Trophoblast cell (in vitro differentiated cells and primary cell): Measurements from ENCODE around the gene CST4.
"Not testable (repeated sequence)": the region's sequence is repeated elsewhere in the genome, so short reads cannot be mapped to it uniquely, and the experiment has no call there.

ENCODE experiments used
- DNase-seq, 2 donors: peaks; one replicate each; pipeline ENCODE4 v3.0.0-alpha.2; 2016
- H2AFZ ChIP-seq: 2 replicates; pipeline ENCODE4 v1.6.1; 2013; ENCODE audit warnings: low read length, moderate library complexity, mild to moderate bottlenecking; ENCODE audit not compliant: insufficient read depth, poor library complexity
- H2AK5ac ChIP-seq: 2 replicates; pipeline ENCODE4 v1.6.1; 2013; ENCODE audit warnings: mild to moderate bottlenecking, low read length
- H2BK120ac ChIP-seq: 2 replicates; pipeline ENCODE4 v1.6.1; 2013; ENCODE audit warnings: low read length, mild to moderate bottlenecking, moderate library complexity; ENCODE audit not compliant: insufficient read depth, poor library complexity
- H2BK12ac ChIP-seq: 2 replicates; pipeline ENCODE4 v1.6.1; 2013; ENCODE audit warnings: mild to moderate bottlenecking, low read length, moderate library complexity
- H2BK5ac ChIP-seq: 2 replicates; pipeline ENCODE4 v1.6.1; 2013; ENCODE audit warnings: low read length, low read depth, moderate library complexity, mild to moderate bottlenecking; ENCODE audit not compliant: poor library complexity
- H3K14ac ChIP-seq: 2 replicates; pipeline ENCODE4 v1.6.1; 2013; ENCODE audit warnings: mild to moderate bottlenecking, low read length
- H3K18ac ChIP-seq: 2 replicates; pipeline ENCODE4 v1.6.1; 2013; ENCODE audit warnings: mild to moderate bottlenecking, low read length
- H3K23ac ChIP-seq: 2 replicates; pipeline ENCODE4 v1.6.1; 2013; ENCODE audit warnings: low read length
- H3K27ac ChIP-seq: 2 replicates; pipeline ENCODE4 v1.5.1; 2013; ENCODE audit warnings: low read depth, mild to moderate bottlenecking, inconsistent platforms, low read length, moderate library complexity
- H3K27me3 ChIP-seq: 2 replicates; pipeline ENCODE4 v1.6.1; 2013; ENCODE audit warnings: inconsistent platforms, mild to moderate bottlenecking, low read length, moderate library complexity; ENCODE audit not compliant: insufficient read depth
- H3K36me3 ChIP-seq, 2 experiments: 1 replicate in 1 of 2; 2 replicates in 1 of 2; pipeline ENCODE4 v1.6.1; 2013; ENCODE audit warnings: low read length in 2 of 2, mild to moderate bottlenecking in 2 of 2, moderate library complexity in 1 of 2; ENCODE audit not compliant: insufficient read depth in 2 of 2, control insufficient read depth in 1 of 2
- H3K4ac ChIP-seq: 2 replicates; pipeline ENCODE4 v1.6.1; 2013; ENCODE audit warnings: low read depth, mild to moderate bottlenecking, low read length, moderate library complexity
- H3K4me1 ChIP-seq, 2 experiments: 1 replicate in 1 of 2; 2 replicates in 1 of 2; pipeline ENCODE4 v1.6.1; 2013; ENCODE audit warnings: low read length in 2 of 2, mild to moderate bottlenecking in 2 of 2, moderate library complexity in 1 of 2; ENCODE audit not compliant: insufficient read depth in 2 of 2, control insufficient read depth in 1 of 2
- H3K4me2 ChIP-seq: 2 replicates; pipeline ENCODE4 v1.6.1; 2013; ENCODE audit warnings: inconsistent platforms, mild to moderate bottlenecking, low read length, moderate library complexity
- H3K4me3 ChIP-seq: 2 replicates; pipeline ENCODE4 v1.5.1; 2013; ENCODE audit warnings: mild to moderate bottlenecking, low read depth, low read length, inconsistent platforms
- H3K79me1 ChIP-seq: one replicate; pipeline ENCODE4 v1.6.1; 2013; ENCODE audit warnings: low read length
- H3K79me2 ChIP-seq: 2 replicates; pipeline ENCODE4 v1.6.1; 2013; ENCODE audit warnings: low read length, mild to moderate bottlenecking; ENCODE audit not compliant: control insufficient read depth, insufficient read depth, poor library complexity
- H3K9ac ChIP-seq: 2 replicates; pipeline ENCODE4 v1.6.1; 2013; ENCODE audit warnings: mild to moderate bottlenecking, low read length
- H3K9me3 ChIP-seq: 2 replicates; pipeline ENCODE4 v1.6.1; 2013; ENCODE audit warnings: low read depth, mild to moderate bottlenecking, control low read depth, inconsistent platforms, low read length; ENCODE audit not compliant: insufficient read depth
- H4K12ac ChIP-seq: 2 replicates; pipeline ENCODE4 v1.6.1; 2013; ENCODE audit warnings: low read depth, mild to moderate bottlenecking, low read length, moderate library complexity
- H4K8ac ChIP-seq: 2 replicates; pipeline ENCODE4 v1.6.1; 2013; ENCODE audit warnings: low read depth, mild to moderate bottlenecking, low read length, moderate library complexity
- H4K91ac ChIP-seq: one replicate; pipeline ENCODE4 v1.6.1; 2013; ENCODE audit warnings: low read depth, mild to moderate bottlenecking, low read length, moderate library complexity
- WGBS: extraction: QIAGEN DNeasy Blood & Tissue Kit; methylation state at CpG from one replicate; pipeline ENCODE4 v1.1.7; 2013; ENCODE audit warnings: missing lambda C conversion rate; ENCODE audit not compliant: insufficient read length, insufficient coverage; ENCODE audit errors: extremely low coverage; 5-methylcytosine and 5-hydroxymethylcytosine counted together

Gene CST4

GRCh38 chr20:23721962-23722361 is 33.1 kb upstream of the CST4 start:
- Histone ChIP-seq H3K4ac (no peak overlapping the region), H3K4me1 (no peaks in the 10 kb centered on the region), H3K27me3 (no peaks in the 10 kb centered on the region), H2AK5ac (no peak overlapping the region), H3K14ac (no peak overlapping the region), H4K8ac (no peak overlapping the region), H3K79me2 (no peaks in the 10 kb centered on the region), H3K4me2 (no peak overlapping the region), H4K91ac (no peak overlapping the region), H3K27ac (no peak overlapping the region), H3K36me3 (no peaks in the 10 kb centered on the region), H2AFZ (no peak overlapping the region), H4K12ac (no peak overlapping the region), H2BK12ac (no peak overlapping the region), H3K79me1 (no peaks in the 10 kb centered on the region), H3K23ac (no peak overlapping the region), H3K9me3 (peaks cover 3% of the 10 kb centered on the region), H3K4me3 (no peak overlapping the region), H2BK120ac (no peak overlapping the region), H2BK5ac (no peak overlapping the region), H3K18ac (no peak overlapping the region), H3K9ac (no peak overlapping the region)
- WGBS = no CpG with 5 or more reads among the region's 1 CpG
- no peak for DNase-seq

- not testable (repeated sequence) for H3K36me3 ChIP-seq, H3K4me3 ChIP-seq, H3K9me3 ChIP-seq, H3K4ac ChIP-seq, H3K27me3 ChIP-seq, H3K4me2 ChIP-seq, H2BK120ac ChIP-seq, H3K18ac ChIP-seq, H2AFZ ChIP-seq, H3K4me1 ChIP-seq, H4K12ac ChIP-seq, H3K14ac ChIP-seq, H3K27ac ChIP-seq, H3K9ac ChIP-seq, H2AK5ac ChIP-seq, H3K79me2 ChIP-seq, H2BK5ac ChIP-seq, H3K23ac ChIP-seq, H4K8ac ChIP-seq, H3K79me1 ChIP-seq, H4K91ac ChIP-seq, H2BK12ac ChIP-seq
- peak in 1 of 2 donors; percentile 25 for DNase-seq
- no CpG with 5 or more reads among the region's 9 CpGs for WGBS
Observed at GRCh38 chr20:23719351-23719750, 30.5 kb upstream of the CST4 start.

- not testable (repeated sequence) for H3K27me3 ChIP-seq, H3K4ac ChIP-seq, H4K91ac ChIP-seq, H3K4me2 ChIP-seq, H4K8ac ChIP-seq, H2BK12ac ChIP-seq, H3K27ac ChIP-seq, H2BK5ac ChIP-seq, DNase-seq, H2BK120ac ChIP-seq, H2AK5ac ChIP-seq, H3K9me3 ChIP-seq, H3K14ac ChIP-seq, H3K79me1 ChIP-seq, H2AFZ ChIP-seq, H3K4me1 ChIP-seq, H3K79me2 ChIP-seq, H3K36me3 ChIP-seq, H3K4me3 ChIP-seq, H4K12ac ChIP-seq, H3K9ac ChIP-seq, H3K18ac ChIP-seq, H3K23ac ChIP-seq
Observed at GRCh38 chr20:23711778-23712177, 22.9 kb upstream of the CST4 start.

- Histone ChIP-seq H3K9ac (no peak overlapping the region), H3K4ac (no peak overlapping the region), H2BK5ac (no peak overlapping the region), H4K12ac (no peak overlapping the region), H3K79me1 (no peaks in the 10 kb centered on the region), H3K4me2 (no peak overlapping the region), H3K14ac (no peak overlapping the region), H2AFZ (no peak overlapping the region), H3K27ac (no peak overlapping the region), H3K18ac (no peak overlapping the region), H3K4me3 (no peak overlapping the region), H3K4me1 (no peaks in the 10 kb centered on the region), H3K23ac (no peak overlapping the region), H4K8ac (no peak overlapping the region), H2BK12ac (no peak overlapping the region), H3K36me3 (no peaks in the 10 kb centered on the region), H3K27me3 (no peaks in the 10 kb centered on the region), H3K9me3 (peaks cover 6% of the 10 kb centered on the region), H3K79me2 (no peaks in the 10 kb centered on the region), H2BK120ac (no peak overlapping the region), H4K91ac (no peak overlapping the region), H2AK5ac (no peak overlapping the region)
- WGBS = no CpG with 5 or more reads among the region's 4 CpGs
- no peak for DNase-seq
Observed at GRCh38 chr20:23710771-23711170, 21.9 kb upstream of the CST4 start.

GRCh38 chr20:23705895-23706294 is 17.1 kb upstream of the CST4 start:
- peaks cover 3% of the 10 kb centered on the region for H3K9me3 ChIP-seq
- no peaks in the 10 kb centered on the region for H3K79me1 ChIP-seq
- no peak overlapping the region for H2AK5ac ChIP-seq
- no peak overlapping the region for H3K4me2 ChIP-seq
- no peak overlapping the region for H2BK120ac ChIP-seq
- H4K91ac ChIP-seq = no peak overlapping the region
- H3K4me1 ChIP-seq = no peaks in the 10 kb centered on the region
- no peaks in the 10 kb centered on the region for H3K79me2 ChIP-seq
- no peak overlapping the region for H4K8ac ChIP-seq
- H4K12ac ChIP-seq = no peak overlapping the region
- no peak overlapping the region for H3K23ac ChIP-seq
- H2AFZ ChIP-seq = no peak overlapping the region
- no peak overlapping the region for H2BK12ac ChIP-seq
- no CpG with 5 or more reads among the region's 1 CpG for whole genome bisulfite sequencing
- H3K27ac ChIP-seq = no peak overlapping the region
- H3K18ac ChIP-seq = no peak overlapping the region
- H3K4me3 ChIP-seq = no peak overlapping the region
- H3K9ac ChIP-seq = no peak overlapping the region
- no peak overlapping the region for H3K4ac ChIP-seq
- H3K14ac ChIP-seq = no peak overlapping the region
- H3K27me3 ChIP-seq = no peaks in the 10 kb centered on the region
- H2BK5ac ChIP-seq = no peak overlapping the region
- H3K36me3 ChIP-seq = no peaks in the 10 kb centered on the region
- no peak for DNase-seq
